GM18868 (cell line): ENCODE measurements around the gene TNFAIP8L1.

ENCODE experiments used
- ATAC-seq: cut with Tn5 transposase; IDR thresholded peaks from one replicate; pipeline ENCODE4 v1.9.1; 2021; ENCODE audit warnings: mild to moderate bottlenecking, moderate library complexity; ENCODE audit not compliant: unreplicated experiment

TNFAIP8L1 gene

DNA sequence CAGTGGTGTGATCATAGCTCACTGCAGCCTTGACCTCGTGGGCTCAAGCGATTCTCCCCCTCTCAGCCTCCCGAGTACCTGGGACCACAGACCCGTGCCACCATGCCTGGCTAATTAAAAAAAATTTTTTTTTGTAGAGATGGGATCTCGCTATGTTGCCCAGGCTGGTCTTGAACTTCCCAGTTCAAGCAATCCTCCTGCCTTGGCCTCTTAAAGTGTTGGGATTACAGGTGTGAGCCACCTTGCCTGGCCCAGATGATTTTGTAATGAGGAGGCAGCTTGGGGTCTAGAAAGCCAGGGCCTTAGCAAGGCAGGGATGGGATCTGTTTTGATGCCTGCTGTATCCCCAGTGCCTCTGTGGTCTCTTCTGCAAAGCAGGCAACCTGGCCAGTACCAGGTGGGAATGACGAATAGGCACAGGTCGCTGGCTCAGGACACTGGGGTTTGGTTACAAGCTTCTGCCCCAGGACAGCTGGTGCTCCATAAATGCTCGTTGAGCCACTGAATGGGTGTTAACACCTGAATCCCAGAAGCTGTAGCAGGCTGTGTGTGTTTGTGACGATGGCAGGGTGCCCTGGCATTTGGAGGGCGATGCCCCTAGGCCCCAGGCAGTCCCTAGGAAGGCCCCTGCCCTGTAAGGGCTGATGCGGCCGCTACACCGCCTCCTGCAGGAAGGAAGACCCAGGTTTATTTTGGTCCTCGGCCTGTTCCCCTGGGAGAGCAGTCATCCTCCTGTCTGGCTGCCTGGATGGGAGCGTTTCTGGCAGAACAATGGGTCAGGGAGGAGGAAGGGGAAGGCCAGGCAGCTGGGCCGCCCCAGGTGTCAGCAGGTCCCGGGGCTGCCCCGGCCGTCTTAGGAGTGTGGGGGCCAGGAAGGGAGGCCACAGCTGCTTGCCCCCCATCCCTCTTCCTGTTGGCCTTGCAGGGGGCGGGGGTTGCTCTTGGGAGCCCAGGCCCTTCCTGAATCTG lies 8.6 kb downstream of the TNFAIP8L1 start:
- no peak for ATAC-seq

- no peak for ATAC-seq
These were observed 10.2 kb downstream of the TNFAIP8L1 start for GRCh38 chr19:4649392-4650047.

- ATAC-seq, result no peak
These were observed 10.8 kb downstream of the TNFAIP8L1 start for GRCh38 chr19:4650159-4650558.

DNA sequence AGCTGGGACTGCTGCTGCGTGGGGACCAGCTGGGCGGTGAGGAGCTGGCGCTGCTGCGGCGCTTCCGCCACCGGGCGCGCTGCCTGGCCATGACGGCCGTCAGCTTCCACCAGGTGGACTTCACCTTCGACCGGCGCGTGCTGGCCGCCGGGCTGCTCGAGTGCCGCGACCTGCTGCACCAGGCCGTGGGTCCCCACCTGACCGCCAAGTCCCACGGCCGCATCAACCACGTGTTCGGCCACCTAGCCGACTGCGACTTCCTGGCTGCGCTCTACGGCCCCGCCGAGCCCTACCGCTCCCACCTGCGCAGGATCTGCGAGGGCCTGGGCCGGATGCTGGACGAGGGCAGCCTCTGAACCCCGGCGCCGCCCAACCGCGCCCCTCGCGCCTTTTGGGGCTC lies 12.8 kb downstream of the TNFAIP8L1 start:
- no peak for ATAC-seq

- ATAC-seq, result no peak
These were observed 14.6 kb downstream of the TNFAIP8L1 start for GRCh38 chr19:4653793-4654436.

- no peak for ATAC-seq
These were observed 15.4 kb downstream of the TNFAIP8L1 start for GRCh38 chr19:4654437-4655361.

DNA sequence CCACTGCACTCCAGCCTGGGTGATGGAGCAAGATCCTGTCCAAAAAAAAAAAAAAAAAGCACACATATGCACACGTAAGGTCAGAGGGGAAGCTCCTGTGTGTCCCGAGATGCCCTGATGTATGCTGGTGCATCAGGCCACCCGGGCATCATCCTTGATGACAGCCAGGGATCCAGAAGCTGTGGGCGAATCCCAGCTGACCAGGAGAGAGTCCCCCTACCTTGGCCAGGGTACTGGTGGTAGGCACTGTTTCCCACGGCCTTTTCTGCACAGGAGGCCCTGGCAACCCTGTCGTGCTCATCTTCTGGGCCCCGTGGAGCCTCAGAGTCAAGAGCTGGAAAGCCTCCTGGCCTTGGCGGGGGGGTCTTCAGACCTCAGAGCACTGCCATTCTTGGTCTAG lies 16.8 kb downstream of the TNFAIP8L1 start:
- no peak for ATAC-seq

- ATAC-seq, result no peak
These were observed 17.9 kb downstream of the TNFAIP8L1 start for GRCh38 chr19:4657262-4657661.

GRCh38 chr19:4657835-4658234 lies 18.5 kb downstream of the TNFAIP8L1 start:
- no peak for ATAC-seq

DNA sequence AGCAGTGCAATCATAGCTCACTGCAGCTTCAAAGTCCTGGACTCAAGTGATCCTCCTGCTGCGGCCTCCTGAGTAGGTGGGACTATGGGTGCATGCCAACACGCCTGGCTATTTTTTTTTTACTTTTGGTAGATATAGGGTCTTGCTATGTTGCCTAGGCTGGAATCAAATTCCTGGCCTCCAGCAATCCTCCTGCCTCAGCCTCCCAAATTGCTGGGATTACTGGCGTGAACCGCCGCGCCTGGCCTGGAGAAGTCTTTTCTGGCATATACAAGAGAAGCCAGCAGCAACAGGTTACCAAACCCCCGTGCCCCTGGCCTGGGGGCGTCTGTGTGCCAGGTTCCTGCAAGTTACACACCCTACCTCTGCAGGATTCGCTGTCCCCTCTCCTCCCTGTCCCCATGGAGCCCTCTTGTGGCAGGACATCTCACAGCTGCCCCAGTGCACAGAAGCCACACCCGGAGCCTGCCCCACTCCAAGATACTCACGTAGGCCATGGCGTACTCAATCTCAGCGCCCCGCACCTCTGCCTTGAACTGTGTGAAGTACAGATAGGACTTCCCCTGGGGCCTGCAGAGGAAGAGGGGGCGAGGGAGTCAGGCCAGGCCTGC lies 21.0 kb downstream of the TNFAIP8L1 start:
- ATAC-seq, result no peak

DNA sequence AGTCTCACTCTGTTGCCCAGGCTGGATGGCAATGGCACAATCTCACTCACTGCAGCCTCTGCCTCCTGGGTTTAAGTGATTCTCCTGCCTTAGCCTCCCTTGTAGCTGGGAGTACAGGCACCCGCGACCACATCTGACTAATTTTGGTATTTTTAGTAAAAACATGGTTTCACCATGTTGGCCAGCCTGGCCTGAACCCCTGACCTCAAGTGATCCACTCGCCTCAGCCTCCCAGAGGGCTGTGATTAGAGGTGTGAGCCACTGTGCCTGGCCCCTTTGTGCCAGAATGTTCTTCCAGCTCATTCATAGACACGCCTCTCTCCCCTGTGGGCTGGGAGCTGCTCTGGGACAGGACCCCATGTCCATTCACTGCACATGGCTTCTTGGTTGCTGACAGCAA lies 21.7 kb downstream of the TNFAIP8L1 start:
- no peak for ATAC-seq

- no peak for ATAC-seq
These were observed 22.8 kb downstream of the TNFAIP8L1 start for GRCh38 chr19:4662020-4662695.

DNA sequence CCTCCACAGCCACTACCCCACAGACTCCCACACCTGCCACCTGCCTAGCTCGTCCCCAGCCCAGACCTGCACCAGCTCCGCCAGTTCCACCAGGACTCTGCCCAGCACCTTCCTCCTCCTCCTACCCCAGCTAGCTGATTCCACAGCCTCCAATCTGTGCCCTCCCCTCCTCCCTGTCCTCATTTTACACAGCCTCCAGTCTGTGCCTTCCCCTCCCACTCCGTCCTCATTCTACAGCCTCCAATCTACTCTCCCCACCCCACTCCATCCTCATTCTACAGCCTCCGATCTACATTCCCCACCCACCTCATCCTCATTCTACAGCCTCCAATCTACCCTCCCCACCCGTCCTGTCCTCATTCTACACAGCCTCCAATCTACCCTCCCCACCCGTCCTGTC lies 23.5 kb downstream of the TNFAIP8L1 start:
- no peak for ATAC-seq

GRCh38 chr19:4664642-4665041 lies 25.3 kb downstream of the TNFAIP8L1 start:
- no peak for ATAC-seq

DNA sequence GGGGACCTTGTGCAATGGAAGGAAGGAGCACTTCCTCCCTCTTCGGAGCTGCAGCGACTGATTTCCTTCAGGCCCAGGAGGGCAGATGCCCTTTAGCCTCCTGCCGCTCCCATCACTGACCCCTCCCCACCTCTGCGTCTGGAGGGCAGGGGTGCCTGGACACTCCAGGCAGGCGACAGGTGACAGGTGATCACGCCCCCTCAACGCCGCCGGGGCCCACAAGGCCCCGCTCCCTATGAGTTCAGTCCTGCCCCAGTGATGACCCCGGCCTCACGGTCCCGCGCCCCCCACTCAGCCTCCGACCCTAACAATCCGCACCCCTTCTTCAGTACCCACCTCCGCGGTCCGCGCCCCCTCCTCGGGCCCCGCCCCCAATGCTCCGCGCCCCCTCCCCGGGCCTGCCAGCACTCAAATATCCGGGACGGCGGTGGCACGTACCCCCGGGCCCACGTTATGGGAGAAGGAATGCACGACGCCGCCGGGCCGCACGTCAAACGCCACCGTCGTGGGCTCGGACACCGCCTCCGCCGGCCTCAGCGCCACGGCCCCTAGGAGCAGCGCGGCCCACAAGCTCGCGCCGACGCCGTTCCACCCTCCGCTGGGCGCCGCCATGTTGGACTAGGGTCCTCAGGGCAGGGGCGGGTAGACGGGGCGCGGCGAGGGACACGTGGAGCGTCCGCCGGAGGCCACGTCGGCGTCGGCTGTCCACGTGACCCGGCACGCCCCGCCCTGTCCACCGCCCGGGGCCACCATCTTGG lies 30.6 kb downstream of the TNFAIP8L1 start, which contains the start of gene MYDGF:
Gene MYDGF (minus strand): TSS at position 620 of the 758 bp plus-strand sequence. CDS start 8 bp downstream, at position 612.
- peak; percentile 79 for ATAC-seq

DNA sequence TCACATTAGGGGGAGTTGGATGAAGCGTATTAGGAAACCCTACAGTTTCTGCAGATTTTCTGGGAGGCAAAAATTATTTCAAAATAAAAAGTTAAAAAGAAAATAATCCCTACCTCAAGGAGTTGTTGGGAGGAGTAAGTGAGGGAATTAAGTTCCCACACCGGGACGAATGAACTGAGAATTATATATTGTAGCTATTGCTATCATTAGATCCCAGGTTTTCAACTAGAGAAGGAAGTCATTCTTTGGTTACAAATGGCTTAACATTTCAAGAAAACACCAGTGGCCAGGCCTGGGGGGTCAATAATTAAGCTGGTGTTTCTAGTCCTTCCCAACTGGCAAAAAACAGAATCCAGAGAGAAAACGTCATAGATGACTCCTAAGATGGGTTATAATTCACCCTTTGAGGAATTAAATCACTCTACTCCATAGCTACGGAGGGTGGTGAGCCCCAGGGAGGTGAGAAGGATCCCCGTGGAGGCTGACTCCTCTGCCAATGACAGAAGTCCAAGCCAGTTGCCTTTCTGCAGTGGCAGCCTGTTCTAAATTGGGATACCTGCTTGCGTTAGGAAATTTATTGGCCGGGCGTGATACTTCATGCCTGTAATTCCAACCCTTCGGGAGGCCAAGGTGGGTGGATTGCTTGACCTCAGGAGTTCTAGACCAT lies 32.0 kb downstream of the TNFAIP8L1 start:
- no peak for ATAC-seq

- ATAC-seq, result no peak
These were observed 33.9 kb downstream of the TNFAIP8L1 start for GRCh38 chr19:4673216-4673615.

GRCh38 chr19:4673726-4674125 lies 34.4 kb downstream of the TNFAIP8L1 start:
- no peak for ATAC-seq
